Activated CD8-positive, alpha-beta T cell treated with anti-CD3 and anti-CD28 coated beads for 36 hours (primary cell): ENCODE measurements around the gene CEACAM21. TPM values are rescaled to one million over a fixed set of nuclear protein-coding genes. Genes with fewer than 3 reads are reported as not detected.

Source experiments
- ATAC-seq: fragments of 200-7000 bp; cut with Tn5 transposase; one replicate; pipeline ENCODE4 v1.10.0; 2021; ENCODE audit warnings: mild to moderate bottlenecking, moderate library complexity
- CTCF ChIA-PET: fragments of 350-600 bp; sonication (Branson Sonifier 250); formaldehyde crosslinking; loops from one replicate; lab custom pipeline; 2021; ENCODE audit warnings: antibody characterized with exemption; lab: Charles Lee
- POLR2A ChIA-PET: fragments of 350-600 bp; sonication (Branson Sonifier 250); formaldehyde crosslinking; loops from one replicate; lab custom pipeline; 2021; ENCODE audit warnings: antibody characterized with exemption; lab: Charles Lee
- DNase-seq: peaks from one replicate; pipeline ENCODE4 v3.0.0-alpha.2; 2020
- H3K27ac Mint-ChIP-seq: one replicate; pipeline ENCODE4 v1.8.0; 2021; ENCODE audit warnings: mild to moderate bottlenecking, mixed read lengths
- H3K27me3 Mint-ChIP-seq: one replicate; pipeline ENCODE4 v1.8.0; 2021; ENCODE audit warnings: mixed read lengths
- H3K36me3 Mint-ChIP-seq: one replicate; pipeline ENCODE4 v1.8.0; 2021; ENCODE audit warnings: low read depth, mixed read lengths
- H3K4me1 Mint-ChIP-seq: one replicate; pipeline ENCODE4 v1.8.0; 2021; ENCODE audit warnings: low read depth, mixed read lengths
- H3K4me3 Mint-ChIP-seq: one replicate; pipeline ENCODE4 v1.8.0; 2021; ENCODE audit warnings: mild to moderate bottlenecking, moderate library complexity, mixed read lengths
- H3K9me3 Mint-ChIP-seq: one replicate; pipeline ENCODE4 v1.8.0; 2021; ENCODE audit warnings: mixed read lengths
- CTCF ChIP-seq: fragments of 200-600 bp; IDR thresholded peaks from one replicate; pipeline ENCODE4 v1.8.0; 2022; ENCODE audit warnings: antibody characterized with exemption, mild to moderate bottlenecking
- intact Hi-C: fragments of 100-400 bp; cut with micrococcal nuclease; formaldehyde crosslinking; loops from one replicate; pipeline ENCODE4 v1.10.0; 2022
- total RNA-seq, 2 experiments: library from RNA; stranded (reverse); gene quantifications; one replicate each; pipeline ENCODE4 v1.2.3, GENCODE V29; 2021

CEACAM21 gene
- total RNA-seq, 2 experiments from 2014 or later = 17.7 to 19.8 TPM

GRCh38 chr19:41566001-41566400, 10.0 kb upstream of the CEACAM21 start:
- DNase-seq (no peak), ATAC-seq (no peak)
- peaks cover 22% of the 10 kb centered on the region for H3K27me3 Mint-ChIP-seq
- no peak for TF ChIP-seq CTCF
- H3K36me3 Mint-ChIP-seq = peaks cover 9% of the 10 kb centered on the region
- no peak overlapping the region for H3K27ac Mint-ChIP-seq
- ChIA-PET CTCF (interaction anchor here (1.1 to 13.7 kb wide), 6 partner anchors 17 to 187 kb away, joined by 3 to 272 read pairs (median 6); partner anchors contain the start of gene DMAC2), POLR2A (interaction anchor here (1.3 to 1.5 kb wide), 2 partner anchors 17 to 28 kb away, joined by 5 to 6 read pairs; no protein-coding TSS in a partner anchor)
- H3K4me1 Mint-ChIP-seq = peaks cover 40% of the 10 kb centered on the region
- H3K4me3 Mint-ChIP-seq = no peak overlapping the region
- intact Hi-C loops = no loop called here
- H3K9me3 Mint-ChIP-seq = no peaks in the 10 kb centered on the region

- H3K4me1 Mint-ChIP-seq = peaks cover 20% of the 10 kb centered on the region
- ATAC-seq (no peak), DNase-seq (no peak)
- no peak for TF ChIP-seq CTCF
- ChIA-PET POLR2A (interaction anchor here (1.0 to 1.3 kb wide), 3 partner anchors 18 to 37 kb away, joined by 3 to 4 read pairs (median 4); no protein-coding TSS in a partner anchor), CTCF (interaction anchor here (0.6 to 13.7 kb wide), 18 partner anchors 11 to 267 kb away, joined by 3 to 272 read pairs (median 10); no protein-coding TSS in a partner anchor)
- intact Hi-C loops = loop anchor here (5.0 kb wide), 1 partner anchor 122 kb away; no protein-coding TSS in a partner anchor
- no peak overlapping the region for H3K4me3 Mint-ChIP-seq
- no peaks in the 10 kb centered on the region for H3K9me3 Mint-ChIP-seq
- no peaks in the 10 kb centered on the region for H3K36me3 Mint-ChIP-seq
- H3K27ac Mint-ChIP-seq = no peak overlapping the region
- peaks cover 12% of the 10 kb centered on the region for H3K27me3 Mint-ChIP-seq
Measured at GRCh38 chr19:41569481-41570150, 6.3 kb upstream of the CEACAM21 start.

DNA sequence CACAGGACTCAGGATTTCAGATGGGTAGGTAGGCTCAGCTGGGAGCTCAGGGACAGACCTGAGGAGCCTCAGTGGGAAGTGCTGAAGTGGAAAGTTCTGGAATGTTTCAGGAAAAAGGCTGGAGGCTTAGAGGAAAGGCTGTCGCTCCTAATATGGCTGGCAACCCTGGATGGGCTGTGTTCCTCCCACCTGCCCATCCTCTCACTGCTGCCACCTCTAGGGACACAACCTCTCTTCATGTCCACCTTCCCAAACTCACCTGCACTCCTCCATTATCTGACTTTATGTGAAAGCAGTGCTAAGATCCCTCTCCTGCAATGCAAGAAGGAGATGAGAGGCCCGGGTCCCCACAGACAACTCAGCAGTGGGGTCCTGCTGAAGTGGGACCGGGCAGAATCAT, 5.8 kb upstream of the CEACAM21 start:
- ChIA-PET CTCF (interaction anchor here (0.6 to 13.7 kb wide), 25 partner anchors 11 to 267 kb away, joined by 3 to 272 read pairs (median 5); no protein-coding TSS in a partner anchor), POLR2A (interaction anchor here (1.3 kb wide), 1 partner anchor 18 kb away, joined by 4 read pairs; no protein-coding TSS in a partner anchor)
- Mint-ChIP-seq H3K9me3 (no peaks in the 10 kb centered on the region), H3K4me1 (peaks cover 18% of the 10 kb centered on the region), H3K27me3 (peaks cover 11% of the 10 kb centered on the region), H3K4me3 (no peak overlapping the region), H3K27ac (no peak overlapping the region), H3K36me3 (no peaks in the 10 kb centered on the region)
- no peak for TF ChIP-seq CTCF
- intact Hi-C loops = loop anchor here (5.0 kb wide), 1 partner anchor 123 kb away; no protein-coding TSS in a partner anchor
- DNase-seq (no peak), ATAC-seq (no peak)

GRCh38 chr19:41570639-41571112, 5.3 kb upstream of the CEACAM21 start:
- H3K27ac Mint-ChIP-seq = no peak overlapping the region
- no peaks in the 10 kb centered on the region for H3K9me3 Mint-ChIP-seq
- H3K4me3 Mint-ChIP-seq = no peak overlapping the region
- ChIA-PET POLR2A (interaction anchor here (0.6 to 1.3 kb wide), 2 partner anchors 19 to 739 kb away, joined by 3 to 4 read pairs; no protein-coding TSS in a partner anchor), CTCF (interaction anchor here (0.6 to 13.7 kb wide), 25 partner anchors 11 to 266 kb away, joined by 3 to 272 read pairs (median 5); no protein-coding TSS in a partner anchor)
- H3K4me1 Mint-ChIP-seq = peaks cover 18% of the 10 kb centered on the region
- intact Hi-C loops = loop anchor here (5.0 kb wide), 1 partner anchor 123 kb away; no protein-coding TSS in a partner anchor
- ATAC-seq (peak; percentile 96), DNase-seq (peak; percentile 92)
- H3K27me3 Mint-ChIP-seq = peaks cover 9% of the 10 kb centered on the region
- H3K36me3 Mint-ChIP-seq = no peaks in the 10 kb centered on the region
- TF ChIP-seq CTCF = peak; percentile 95
